ENCODE data around the gene USP48. TPM values are rescaled to one million over a fixed set of nuclear protein-coding genes. Genes with fewer than 3 reads are reported as not detected.

Gene USP48
- total RNA-seq, 4 donors from 2014 or later, result 11.5 to 24.4 (median 14.5) TPM

GRCh38 chr1:21640653-21641052, 142.3 kb downstream of the USP48 start:
- Histone ChIP-seq H3K4me3 (no peak overlapping the region), H3K4me1 (peaks cover 0 to 4% of the 10 kb centered on the region in 2 donors), H3K27me3 (peaks cover 0 to 3% (median 0%) of the 10 kb centered on the region in 3 donors), H3K36me3 (no peaks in the 10 kb centered on the region), H3K27ac (no peak overlapping the region), H3K9me3 (no peaks in the 10 kb centered on the region)
- TF ChIP-seq, protein P1, sequence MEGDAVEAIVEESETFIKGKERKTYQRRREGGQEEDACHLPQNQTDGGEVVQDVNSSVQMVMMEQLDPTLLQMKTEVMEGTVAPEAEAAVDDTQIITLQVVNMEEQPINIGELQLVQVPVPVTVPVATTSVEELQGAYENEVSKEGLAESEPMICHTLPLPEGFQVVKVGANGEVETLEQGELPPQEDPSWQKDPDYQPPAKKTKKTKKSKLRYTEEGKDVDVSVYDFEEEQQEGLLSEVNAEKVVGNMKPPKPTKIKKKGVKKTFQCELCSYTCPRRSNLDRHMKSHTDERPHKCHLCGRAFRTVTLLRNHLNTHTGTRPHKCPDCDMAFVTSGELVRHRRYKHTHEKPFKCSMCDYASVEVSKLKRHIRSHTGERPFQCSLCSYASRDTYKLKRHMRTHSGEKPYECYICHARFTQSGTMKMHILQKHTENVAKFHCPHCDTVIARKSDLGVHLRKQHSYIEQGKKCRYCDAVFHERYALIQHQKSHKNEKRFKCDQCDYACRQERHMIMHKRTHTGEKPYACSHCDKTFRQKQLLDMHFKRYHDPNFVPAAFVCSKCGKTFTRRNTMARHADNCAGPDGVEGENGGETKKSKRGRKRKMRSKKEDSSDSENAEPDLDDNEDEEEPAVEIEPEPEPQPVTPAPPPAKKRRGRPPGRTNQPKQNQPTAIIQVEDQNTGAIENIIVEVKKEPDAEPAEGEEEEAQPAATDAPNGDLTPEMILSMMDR (IDR thresholded peaks at IDR 0.05 in 4 of 5, conservative IDR thresholded peaks at IDR 0.05 in 1 of 5), result no peak
- TF ChIP-seq POLR2A (IDR thresholded peaks at IDR 0.05), result no peak
- no peak for DNase-seq
- intact Hi-C loops (cut with DNase I; ENCODE audit: low total_unique reads) (no loop called here), in situ Hi-C loops (cut with MboI; ENCODE audit: low sequenced_read_pairs in 4 of 4) (no loop called here)
- no peak for ATAC-seq

DNA sequence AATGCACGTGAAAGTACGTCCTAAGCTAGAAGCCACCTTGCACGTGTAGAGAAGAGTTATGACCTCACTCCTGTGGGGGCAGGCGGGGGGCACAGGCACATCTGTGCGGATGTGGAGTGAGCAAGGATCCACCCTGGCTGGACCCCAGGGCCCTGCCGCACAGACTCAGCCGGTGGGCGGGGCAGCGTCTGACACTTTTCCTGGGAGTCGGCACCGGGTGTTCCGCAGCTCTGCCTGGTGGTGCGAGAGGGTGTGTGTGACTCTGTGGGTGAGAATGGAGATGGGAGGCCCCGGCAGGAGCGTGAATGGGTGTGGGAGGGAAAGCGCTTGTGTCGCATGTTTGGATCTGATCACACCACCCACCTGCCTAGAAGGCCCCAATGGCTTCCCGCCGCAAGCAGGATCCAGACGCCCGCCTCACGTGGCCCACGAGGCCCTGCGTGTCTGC, 143.3 kb downstream of the USP48 start:
- ATAC-seq (no peak), DNase-seq (no peak)
- H3K36me3 ChIP-seq, result no peaks in the 10 kb centered on the region
- intact Hi-C loops (cut with DNase I; ENCODE audit: low total_unique reads) (no loop called here), in situ Hi-C loops (cut with MboI; ENCODE audit: low sequenced_read_pairs in 4 of 4) (no loop called here)
- H3K4me1 ChIP-seq, result peaks cover 0 to 4% of the 10 kb centered on the region in 2 donors
- peaks cover 0 to 3% (median 0%) of the 10 kb centered on the region in 3 donors for H3K27me3 ChIP-seq
- H3K9me3 ChIP-seq, result no peaks in the 10 kb centered on the region
- no peak overlapping the region for H3K4me3 ChIP-seq
- no peak overlapping the region for H3K27ac ChIP-seq
- TF ChIP-seq, protein P1 (IDR thresholded peaks at IDR 0.05 in 4 of 5, conservative IDR thresholded peaks at IDR 0.05 in 1 of 5), result no peak

DNA sequence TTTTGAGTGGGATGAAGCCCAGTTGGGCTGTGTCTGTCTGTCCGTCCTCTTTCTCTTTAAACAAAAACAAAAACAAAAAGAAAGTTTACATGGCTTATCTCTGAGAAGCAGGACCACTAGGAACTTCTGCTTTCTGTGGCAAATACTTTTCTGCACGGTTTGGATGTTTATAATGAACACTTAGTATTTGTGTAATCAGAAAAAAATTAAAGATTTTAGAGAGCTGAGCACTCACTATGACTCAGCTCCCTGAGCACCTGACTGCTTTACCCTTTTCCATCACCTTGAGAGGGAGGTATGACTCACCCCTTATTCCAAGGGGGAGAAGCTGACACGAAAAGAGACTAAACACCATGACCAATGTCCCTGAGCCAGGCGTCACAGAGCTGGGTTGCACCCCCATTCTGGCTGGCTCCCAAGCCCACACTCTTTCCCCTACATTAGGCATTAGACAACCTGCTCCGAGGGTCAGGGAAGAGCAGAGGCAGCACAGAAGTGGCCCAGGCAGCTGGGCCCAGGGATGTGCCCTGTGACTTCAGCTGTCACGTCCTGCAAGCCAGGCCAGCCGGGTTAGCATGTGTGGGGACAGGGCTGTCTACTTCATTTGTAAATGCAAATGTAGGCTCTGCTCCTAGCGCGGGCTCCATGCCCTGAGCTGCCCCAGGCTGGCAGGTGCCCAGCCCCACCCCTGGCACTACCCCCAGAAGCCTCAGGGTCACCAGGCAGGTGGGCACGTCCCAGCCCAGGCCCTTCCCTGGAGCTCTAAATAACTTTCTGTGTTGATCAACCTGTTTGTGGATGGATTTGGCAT, 144.2 kb downstream of the USP48 start:
- DNase-seq, result peak in 1 of 2 donors; percentile 22
- peak overlapping the region in 1 of 4 donors; percentile 31 for H3K27ac ChIP-seq

GRCh38 chr1:21637514-21637913, 145.4 kb downstream of the USP48 start:
- H3K27ac ChIP-seq, result no peak overlapping the region
- intact Hi-C loops (cut with DNase I; ENCODE audit: low total_unique reads) (no loop called here), in situ Hi-C loops (cut with MboI; ENCODE audit: low sequenced_read_pairs in 4 of 4) (no loop called here)
- DNase-seq (no peak), ATAC-seq (no peak)
- TF ChIP-seq POLR2A (IDR thresholded peaks at IDR 0.05), result no peak
- TF ChIP-seq, protein P1 (IDR thresholded peaks at IDR 0.05 in 4 of 5, conservative IDR thresholded peaks at IDR 0.05 in 1 of 5), result no peak
- peaks cover 0 to 5% (median 0%) of the 10 kb centered on the region in 3 donors for H3K27me3 ChIP-seq
- no peak overlapping the region for H3K4me3 ChIP-seq
- no peaks in the 10 kb centered on the region for H3K36me3 ChIP-seq
- peaks cover 0 to 4% of the 10 kb centered on the region in 2 donors for H3K4me1 ChIP-seq
- H3K9me3 ChIP-seq, result no peaks in the 10 kb centered on the region

More for the DNA sequence above, 144.2 kb downstream of the USP48 start:
- Histone ChIP-seq H3K36me3 (no peaks in the 10 kb centered on the region), H3K27me3 (peaks cover 0 to 1% (median 0%) of the 10 kb centered on the region in 3 donors), H3K9me3 (no peaks in the 10 kb centered on the region), H3K4me3 (no peak overlapping the region), H3K4me1 (peaks cover 0 to 4% of the 10 kb centered on the region in 2 donors)
- ATAC-seq, result peak; percentile 76 to 96
- intact Hi-C loops (cut with DNase I; ENCODE audit: low total_unique reads), result no loop called here
- in situ Hi-C loops (cut with MboI; ENCODE audit: low sequenced_read_pairs in 4 of 4), result no loop called here
- TF ChIP-seq, protein P1 (IDR thresholded peaks at IDR 0.05 in 4 of 5, conservative IDR thresholded peaks at IDR 0.05 in 1 of 5), result no peak
- no peak for TF ChIP-seq POLR2A (IDR thresholded peaks at IDR 0.05)

Measured in gastrocnemius medialis (tissue), 4 donors.